Upper lobe of left lung (tissue), 4 donors: ENCODE measurements around the gene LRRC45.

Source experiments
- CTCF ChIP-seq, 6 experiments: fragments of 450-650 bp in 4 of 6; fragments of 200-600 bp in 2 of 6; sonication (generic) in 2 of 6; IDR thresholded peaks; one replicate each; pipeline ENCODE4 v1.5.1; 2016 to 2019; ENCODE audit warnings: antibody characterized with exemption in 6 of 6
- EP300 ChIP-seq, 4 donors: sonication (generic); formaldehyde crosslinking; IDR thresholded peaks; one replicate each; pipeline ENCODE4 v1.5.1; 2017; ENCODE audit warnings: antibody characterized with exemption in 4 of 4, control low read depth in 2 of 4
- POLR2A ChIP-seq, 4 donors: fragments of 450-650 bp; IDR thresholded peaks; one replicate each; pipeline ENCODE4 v1.5.1; 2016 to 2017; ENCODE audit warnings: antibody characterized with exemption in 4 of 4, mild to moderate bottlenecking in 2 of 4

GRCh38 chr17:82045936-82046484, 22.9 kb downstream of the LRRC45 start:
- TF ChIP-seq CTCF (IDR thresholded peaks at IDR 0.05) (no peak), POLR2A (IDR thresholded peaks at IDR 0.05) (no peak), EP300 (IDR thresholded peaks at IDR 0.05) (no peak)
